ENCODE data around the gene RAE1. TPM values are rescaled to one million over a fixed set of nuclear protein-coding genes. Genes with fewer than 3 reads are reported as not detected.
A peak's percentile ranks its signal among the peaks of the same experiment; 100 is the strongest.

The RAE1 gene
- total RNA-seq, 1 experiment from 2014 or later: 64.1 TPM

- TF ChIP-seq CTCF (IDR thresholded peaks at IDR 0.05; ENCODE audit: unreplicated experiment): peak; percentile 7
- Mint-ChIP-seq H3K9me3 (ENCODE audit: low read depth, unreplicated experiment) (no peaks in the 10 kb centered on the region), H3K27me3 (ENCODE audit: unreplicated experiment) (no peaks in the 10 kb centered on the region), H3K27ac (ENCODE audit: unreplicated experiment) (peak overlapping the region; percentile 16), H3K36me3 (ENCODE audit: insufficient read depth, unreplicated experiment) (peaks cover 58% of the 10 kb centered on the region), H3K4me1 (ENCODE audit: low read depth, unreplicated experiment) (no peaks in the 10 kb centered on the region), H3K4me3 (ENCODE audit: low read depth, unreplicated experiment) (peak overlapping the region; percentile 67)
- CTCF ChIA-PET: no interaction called here
- no TSS peak for BruUV-seq (replicated peaks)
- DNase-seq: no peak
- intact Hi-C loops (cut with micrococcal nuclease; ENCODE audit: unreplicated experiment): loop anchor here (5.0 to 10.0 kb wide), 2 partner anchors 47 to 205 kb away; no protein-coding TSS in a partner anchor
Observed at GRCh38 chr20:57389695-57390603, 38.9 kb downstream of the RAE1 start.

DNA sequence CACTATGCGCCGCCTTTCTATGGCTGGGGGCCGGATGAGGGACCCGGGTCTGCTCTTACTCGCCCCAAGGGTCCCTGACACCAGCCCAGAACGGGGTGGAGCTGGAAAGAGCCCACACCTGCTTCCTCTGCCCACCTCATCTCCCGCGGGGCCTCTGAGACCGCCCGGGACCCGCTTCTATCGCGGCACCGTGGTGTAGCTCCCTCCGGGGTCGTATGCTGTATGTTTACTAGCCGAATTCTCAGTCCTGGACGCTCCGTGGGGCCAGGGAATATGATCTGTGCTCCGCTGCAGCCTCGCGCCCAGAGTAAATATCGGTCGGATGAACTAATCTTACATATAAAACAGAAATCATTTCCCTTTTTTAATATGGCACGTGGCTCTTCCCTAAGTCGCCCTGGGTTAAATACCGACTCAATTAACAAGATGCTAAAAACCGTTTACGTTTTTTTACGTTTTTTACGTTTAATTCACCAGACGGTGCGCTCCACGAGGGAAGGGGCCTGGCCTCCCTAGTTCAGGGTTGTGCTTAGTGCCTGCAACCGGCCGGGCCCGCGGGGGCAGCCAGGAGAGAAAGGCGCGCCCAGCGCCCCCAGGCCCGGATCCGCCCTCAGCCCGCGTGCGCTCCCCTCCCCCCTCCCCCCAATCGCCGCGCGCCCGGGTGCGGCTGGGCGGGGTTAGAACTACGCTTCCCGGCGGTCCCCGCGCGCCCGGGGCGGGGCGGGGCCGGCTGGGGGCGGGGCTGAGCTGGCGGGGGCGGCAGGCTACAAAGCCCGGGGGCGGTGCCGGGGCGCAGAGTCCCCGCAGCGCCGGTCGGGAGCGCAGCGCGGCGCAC is 39.8 kb downstream of the RAE1 start, which contains the start of gene RBM38:
TSS of gene RBM38 (plus strand) at position 793 of the 835 bp plus-strand sequence. CDS start 186 bp downstream, outside the sequence.
- H3K27ac Mint-ChIP-seq (ENCODE audit: unreplicated experiment): peak within 1 kb of the TSS; percentile 47

GRCh38 chr20:57391439-57392301 is 40.6 kb downstream of the RAE1 start:
- Mint-ChIP-seq H3K36me3 (ENCODE audit: insufficient read depth, unreplicated experiment) (peaks cover 55% of the 10 kb centered on the region), H3K27ac (ENCODE audit: unreplicated experiment) (peak overlapping the region; percentile 24), H3K27me3 (ENCODE audit: unreplicated experiment) (no peaks in the 10 kb centered on the region), H3K4me3 (ENCODE audit: low read depth, unreplicated experiment) (peak overlapping the region; percentile 67), H3K4me1 (ENCODE audit: low read depth, unreplicated experiment) (no peaks in the 10 kb centered on the region), H3K9me3 (ENCODE audit: low read depth, unreplicated experiment) (no peaks in the 10 kb centered on the region)
- intact Hi-C loops (cut with micrococcal nuclease; ENCODE audit: unreplicated experiment): no loop called here
- no peak for TF ChIP-seq CTCF (IDR thresholded peaks at IDR 0.05; ENCODE audit: unreplicated experiment)
- peak; percentile 19 for DNase-seq
- no TSS peak for BruUV-seq (replicated peaks)
- CTCF ChIA-PET: interaction anchor here (0.5 to 2.3 kb wide), 7 partner anchors 26 to 676 kb away, joined by 3 to 11 read pairs (median 3); no protein-coding TSS in a partner anchor

More for the DNA sequence above, 39.8 kb downstream of the RAE1 start, which contains the start of gene RBM38:
- H3K27me3 Mint-ChIP-seq (ENCODE audit: unreplicated experiment): no peaks in the 10 kb centered on the region
- H3K9me3 Mint-ChIP-seq (ENCODE audit: low read depth, unreplicated experiment): no peaks in the 10 kb centered on the region
- H3K4me3 Mint-ChIP-seq (ENCODE audit: low read depth, unreplicated experiment): peak within 1 kb of the TSS; percentile 67
- BruUV-seq (replicated peaks): no TSS peak
- no peaks in the 10 kb centered on the region for H3K4me1 Mint-ChIP-seq (ENCODE audit: low read depth, unreplicated experiment)
- TF ChIP-seq CTCF (IDR thresholded peaks at IDR 0.05; ENCODE audit: unreplicated experiment): no peak
- CTCF ChIA-PET: interaction anchor here (0.6 to 2.3 kb wide), 3 partner anchors 44 to 677 kb away, joined by 3 to 11 read pairs (median 3); no protein-coding TSS in a partner anchor
- intact Hi-C loops (cut with micrococcal nuclease; ENCODE audit: unreplicated experiment): no loop called here
- peak; percentile 86 for DNase-seq
- H3K36me3 Mint-ChIP-seq (ENCODE audit: insufficient read depth, unreplicated experiment): peaks cover 56% of the 10 kb centered on the region
